Muscle of leg (tissue), 11 donors: ENCODE data around the gene EPB41L3. TPM values are rescaled to one million over a fixed set of nuclear protein-coding genes. Genes with fewer than 3 reads are reported as not detected.

Experiments
- DNase-seq: peaks from one replicate; pipeline ENCODE4 v3.0.0; 2013
- H3K27ac ChIP-seq: one replicate; pipeline ENCODE4 v1.5.1; 2013; ENCODE audit warnings: mild to moderate bottlenecking, low read length, control low read depth
- H3K27me3 ChIP-seq: one replicate; pipeline ENCODE4 v1.6.1; 2013; ENCODE audit warnings: low read length; ENCODE audit not compliant: control insufficient read depth, insufficient read depth
- H3K36me3 ChIP-seq: one replicate; pipeline ENCODE4 v1.6.1; 2013; ENCODE audit warnings: low read length; ENCODE audit not compliant: control insufficient read depth, insufficient read depth
- H3K4me1 ChIP-seq: one replicate; pipeline ENCODE4 v1.6.1; 2013; ENCODE audit warnings: low read length; ENCODE audit not compliant: control insufficient read depth, insufficient read depth
- H3K4me3 ChIP-seq: one replicate; pipeline ENCODE4 v1.5.1; 2013; ENCODE audit warnings: low read length, control low read depth
- H3K9me3 ChIP-seq: replicated peaks from 2 replicates; pipeline ENCODE4 v1.6.1; 2013; ENCODE audit warnings: low read depth, low read length; ENCODE audit not compliant: control insufficient read depth
- WGBS: methylation state at CpG from one replicate; pipeline ENCODE4 v1.1.5; 2013; ENCODE audit warnings: missing lambda C conversion rate; ENCODE audit not compliant: insufficient coverage; 5-methylcytosine and 5-hydroxymethylcytosine counted together
- polyA plus RNA-seq, 8 donors: library from polyadenylated mRNA; unstranded; fragments of 120-200 nt; gene quantifications; one replicate each; pipeline versions ENCODE4 v1.2.1 to v1.2.3, GENCODE V29; 2013; ENCODE audit warnings: inconsistent platforms in 1 of 8, low replicate concordance in 1 of 8; ENCODE audit not compliant: insufficient read length in 8 of 8, insufficient read depth in 1 of 8
- total RNA-seq: library from RNA; stranded (reverse); fragments of 120-200 nt; gene quantifications from one replicate; pipeline ENCODE4 v1.2.4, GENCODE V29; 2013

EPB41L3 gene
- total and polyA plus RNA-seq, 9 donors = 80.6 to 128 (median 117) TPM

- no peak for DNase-seq
- Histone ChIP-seq H3K9me3 (no peaks in the 10 kb centered on the region), H3K4me1 (no peaks in the 10 kb centered on the region), H3K4me3 (no peak overlapping the region), H3K36me3 (no peaks in the 10 kb centered on the region), H3K27me3 (no peaks in the 10 kb centered on the region), H3K27ac (no peak overlapping the region)
- no CpG with 5 or more reads among the region's 3 CpGs for WGBS
These were observed 24.6 kb upstream of the EPB41L3 start for GRCh38 chr18:5568416-5568815.

GRCh38 chr18:5558851-5559250, 15.1 kb upstream of the EPB41L3 start:
- no peaks in the 10 kb centered on the region for H3K4me1 ChIP-seq
- H3K36me3 ChIP-seq = no peaks in the 10 kb centered on the region
- no CpG with 5 or more reads among the region's 1 CpG for WGBS
- no peak overlapping the region for H3K27ac ChIP-seq
- DNase-seq = no peak
- no peaks in the 10 kb centered on the region for H3K9me3 ChIP-seq
- H3K27me3 ChIP-seq = no peaks in the 10 kb centered on the region
- H3K4me3 ChIP-seq = no peak overlapping the region

- Histone ChIP-seq H3K9me3 (no peaks in the 10 kb centered on the region), H3K27me3 (no peaks in the 10 kb centered on the region), H3K36me3 (no peaks in the 10 kb centered on the region), H3K27ac (no peak overlapping the region), H3K4me1 (no peaks in the 10 kb centered on the region), H3K4me3 (no peak overlapping the region)
- 88% methylated on average over 2 of the region's 8 CpGs for WGBS
- no peak for DNase-seq
These were observed 12.6 kb upstream of the EPB41L3 start for GRCh38 chr18:5556310-5556974.

- Histone ChIP-seq H3K4me3 (no peak overlapping the region), H3K27me3 (no peaks in the 10 kb centered on the region), H3K4me1 (no peaks in the 10 kb centered on the region), H3K27ac (no peak overlapping the region), H3K9me3 (no peaks in the 10 kb centered on the region), H3K36me3 (no peaks in the 10 kb centered on the region)
- 100% methylated on average over 2 of the region's 4 CpGs for WGBS
- DNase-seq = no peak
These were observed 10.8 kb upstream of the EPB41L3 start for GRCh38 chr18:5554629-5555028.

- no peak overlapping the region for H3K4me3 ChIP-seq
- peak; percentile 81 for DNase-seq
These were observed 2.9 kb upstream of the EPB41L3 start for GRCh38 chr18:5546660-5547059.

GRCh38 chr18:5543036-5543680, 639 bp downstream of the EPB41L3 start:
- H3K27me3 ChIP-seq = peaks cover 2% of the 10 kb centered on the region
- WGBS = under 1% methylated on average over 75 of the region's 84 CpGs
- no peaks in the 10 kb centered on the region for H3K9me3 ChIP-seq
- H3K4me1 ChIP-seq = no peaks in the 10 kb centered on the region
- no peaks in the 10 kb centered on the region for H3K36me3 ChIP-seq
- DNase-seq = peak; percentile 60
- peak overlapping the region; percentile 63 for H3K4me3 ChIP-seq
- H3K27ac ChIP-seq = peak overlapping the region; percentile 79

More at GRCh38 chr18:5546660-5547059, 2.9 kb upstream of the EPB41L3 start:
- Histone ChIP-seq H3K9me3 (no peaks in the 10 kb centered on the region), H3K36me3 (no peaks in the 10 kb centered on the region), H3K27ac (no peak overlapping the region), H3K4me1 (no peaks in the 10 kb centered on the region), H3K27me3 (peaks cover 2% of the 10 kb centered on the region)
- WGBS = 0% methylated on average over 1 of the region's 3 CpGs

GRCh38 chr18:5542515-5543035, 1.2 kb downstream of the EPB41L3 start:
- Histone ChIP-seq H3K4me1 (no peaks in the 10 kb centered on the region), H3K27me3 (peaks cover 2% of the 10 kb centered on the region), H3K27ac (peak overlapping the region; percentile 79), H3K4me3 (peak overlapping the region; percentile 63), H3K9me3 (no peaks in the 10 kb centered on the region), H3K36me3 (no peaks in the 10 kb centered on the region)
- 0% methylated on average over 13 of the region's 23 CpGs for WGBS
- DNase-seq = peak; percentile 78

GRCh38 chr18:5541644-5542043, 2.2 kb downstream of the EPB41L3 start:
- no peaks in the 10 kb centered on the region for H3K36me3 ChIP-seq
- no peak for DNase-seq
- no peak overlapping the region for H3K4me3 ChIP-seq
- H3K27me3 ChIP-seq = peaks cover 2% of the 10 kb centered on the region
- WGBS = no CpG with 5 or more reads among the region's 3 CpGs
- H3K9me3 ChIP-seq = no peaks in the 10 kb centered on the region
- H3K27ac ChIP-seq = no peak overlapping the region
- no peaks in the 10 kb centered on the region for H3K4me1 ChIP-seq

- H3K27ac ChIP-seq = no peak overlapping the region
- no peaks in the 10 kb centered on the region for H3K4me1 ChIP-seq
- DNase-seq = no peak
- 100% methylated on average over 1 of the region's 2 CpGs for WGBS
- H3K27me3 ChIP-seq = no peaks in the 10 kb centered on the region
- H3K36me3 ChIP-seq = no peaks in the 10 kb centered on the region
- no peak overlapping the region for H3K4me3 ChIP-seq
- H3K9me3 ChIP-seq = no peaks in the 10 kb centered on the region
These were observed 4.4 kb downstream of the EPB41L3 start for GRCh38 chr18:5539391-5539790.

GRCh38 chr18:5538544-5538943, 5.3 kb downstream of the EPB41L3 start:
- Histone ChIP-seq H3K27me3 (no peaks in the 10 kb centered on the region), H3K9me3 (no peaks in the 10 kb centered on the region), H3K27ac (no peak overlapping the region), H3K4me1 (no peaks in the 10 kb centered on the region), H3K4me3 (no peak overlapping the region), H3K36me3 (no peaks in the 10 kb centered on the region)
- DNase-seq = no peak
- WGBS = no CpG with 5 or more reads among the region's 2 CpGs
